Mesodermal cell (in vitro differentiated cells): ENCODE data around the gene ANAPC2.

Experiments used
- H3K27ac ChIP-seq: 2 replicates; pipeline ENCODE4 v1.7.0; 2013; ENCODE audit warnings: mild to moderate bottlenecking, low read depth, low read length, moderate library complexity; ENCODE audit not compliant: severe bottlenecking
- H3K36me3 ChIP-seq: 2 replicates; pipeline ENCODE4 v1.7.1; 2013; ENCODE audit warnings: mild to moderate bottlenecking, low read length, moderate library complexity; ENCODE audit not compliant: control insufficient read depth, insufficient read depth
- H3K4me1 ChIP-seq: one replicate; pipeline ENCODE4 v1.7.1; 2013; ENCODE audit warnings: mild to moderate bottlenecking, low read length; ENCODE audit not compliant: insufficient read depth, control insufficient read depth, poor library complexity, severe bottlenecking
- H3K4me3 ChIP-seq: 2 replicates; pipeline ENCODE4 v1.7.0; 2013; ENCODE audit warnings: low read length, control low read depth, mild to moderate bottlenecking; ENCODE audit not compliant: insufficient read depth, poor library complexity, severe bottlenecking; ENCODE audit errors: extremely low read depth
- H3K9me3 ChIP-seq: 2 replicates; pipeline ENCODE4 v1.7.1; 2013; ENCODE audit warnings: mild to moderate bottlenecking, low read length, moderate library complexity; ENCODE audit not compliant: control insufficient read depth
- WGBS, 2 experiments: methylation state at CpG; one replicate each; pipeline ENCODE4 v1.1.5; 2013; ENCODE audit warnings: missing lambda C conversion rate in 2 of 2; ENCODE audit not compliant: insufficient coverage in 2 of 2; 5-methylcytosine and 5-hydroxymethylcytosine counted together

Gene ANAPC2

DNA sequence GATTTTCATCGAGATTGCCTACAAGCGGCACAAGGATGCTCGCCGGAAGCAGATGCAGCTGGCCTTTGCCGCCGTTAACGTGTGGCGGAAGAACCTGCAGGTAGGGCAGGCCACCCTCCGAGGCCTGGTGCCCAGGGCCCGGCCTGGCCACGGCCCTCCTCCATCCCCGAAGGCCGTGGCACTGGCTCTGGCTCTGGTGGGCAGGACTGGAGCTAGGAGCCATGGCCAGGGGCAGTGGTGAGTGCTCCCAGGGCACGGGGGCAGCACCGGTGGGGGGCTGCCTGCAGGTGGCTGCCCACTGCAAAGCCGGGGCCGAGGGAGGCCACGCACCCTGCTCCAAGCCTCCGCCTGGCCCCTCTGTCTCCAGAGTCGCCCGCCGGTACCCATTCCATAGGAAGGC lies 24.6 kb downstream of the ANAPC2 start:
- no peak overlapping the region for H3K27ac ChIP-seq
- no peak overlapping the region for H3K4me3 ChIP-seq
- no peaks in the 10 kb centered on the region for H3K9me3 ChIP-seq
- no peaks in the 10 kb centered on the region for H3K36me3 ChIP-seq
- H3K4me1 ChIP-seq = no peaks in the 10 kb centered on the region
- 89 to 91% methylated on average over 22 of the region's 22 CpGs for WGBS, 2 experiments

DNA sequence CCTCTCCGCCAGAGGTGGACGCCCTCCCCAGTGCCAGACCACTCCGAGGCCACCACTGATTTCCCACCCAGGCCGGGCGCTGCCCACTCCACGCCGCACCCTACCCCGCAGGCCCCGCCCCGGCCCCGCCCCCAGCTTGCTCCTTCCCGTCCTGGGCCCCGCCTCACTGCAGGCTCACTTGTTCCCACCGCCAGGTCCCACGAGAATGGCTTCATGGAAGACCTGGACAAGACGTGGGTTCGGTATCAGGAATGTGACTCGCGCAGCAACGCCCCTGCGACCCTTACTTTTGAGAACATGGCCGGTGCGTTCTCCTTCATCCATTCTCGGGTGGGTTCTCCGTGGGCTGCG lies 25.0 kb downstream of the ANAPC2 start:
- WGBS, 2 experiments = 39 to 54% methylated on average over 16 to 22 of the region's 26 CpGs
- Histone ChIP-seq H3K9me3 (no peaks in the 10 kb centered on the region), H3K4me1 (no peaks in the 10 kb centered on the region), H3K4me3 (peak overlapping the region; percentile 24), H3K27ac (no peak overlapping the region), H3K36me3 (no peaks in the 10 kb centered on the region)

DNA sequence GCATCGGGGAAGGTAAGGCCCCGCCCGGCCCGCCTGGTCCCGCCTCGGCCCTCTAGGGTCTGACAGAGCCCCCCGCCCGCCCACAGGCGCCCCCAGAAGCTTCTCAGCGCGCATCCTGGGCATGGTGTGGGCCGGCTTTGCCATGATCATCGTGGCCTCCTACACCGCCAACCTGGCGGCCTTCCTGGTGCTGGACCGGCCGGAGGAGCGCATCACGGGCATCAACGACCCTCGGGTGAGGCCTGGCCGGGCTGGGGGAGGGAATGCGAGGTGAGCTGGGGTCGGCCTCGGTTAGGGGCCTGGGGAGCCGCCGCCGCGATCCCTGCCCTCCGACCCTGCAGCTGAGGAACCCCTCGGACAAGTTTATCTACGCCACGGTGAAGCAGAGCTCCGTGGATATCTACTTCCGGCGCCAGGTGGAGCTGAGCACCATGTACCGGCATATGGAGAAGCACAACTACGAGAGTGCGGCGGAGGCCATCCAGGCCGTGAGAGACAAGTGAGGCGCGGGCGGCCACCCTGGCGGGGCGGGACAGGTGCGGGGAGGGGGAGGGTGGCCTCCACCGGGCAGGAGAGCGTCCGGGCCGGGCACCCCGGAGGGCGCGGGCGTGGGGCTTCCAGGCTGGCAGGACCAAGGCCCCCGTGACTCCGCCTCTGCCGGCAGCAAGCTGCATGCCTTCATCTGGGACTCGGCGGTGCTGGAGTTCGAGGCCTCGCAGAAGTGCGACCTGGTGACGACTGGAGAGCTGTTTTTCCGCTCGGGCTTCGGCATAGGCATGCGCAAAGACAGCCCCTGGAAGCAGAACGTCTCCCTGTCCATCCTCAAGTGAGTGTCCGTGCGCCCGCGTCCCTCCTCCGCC lies 25.6 kb downstream of the ANAPC2 start:
- H3K27ac ChIP-seq = no peak overlapping the region
- no peaks in the 10 kb centered on the region for H3K4me1 ChIP-seq
- H3K9me3 ChIP-seq = no peaks in the 10 kb centered on the region
- 13 to 17% methylated on average over 62 to 64 of the region's 74 CpGs for WGBS, 2 experiments
- no peaks in the 10 kb centered on the region for H3K36me3 ChIP-seq
- H3K4me3 ChIP-seq = peak overlapping the region; percentile 24

DNA sequence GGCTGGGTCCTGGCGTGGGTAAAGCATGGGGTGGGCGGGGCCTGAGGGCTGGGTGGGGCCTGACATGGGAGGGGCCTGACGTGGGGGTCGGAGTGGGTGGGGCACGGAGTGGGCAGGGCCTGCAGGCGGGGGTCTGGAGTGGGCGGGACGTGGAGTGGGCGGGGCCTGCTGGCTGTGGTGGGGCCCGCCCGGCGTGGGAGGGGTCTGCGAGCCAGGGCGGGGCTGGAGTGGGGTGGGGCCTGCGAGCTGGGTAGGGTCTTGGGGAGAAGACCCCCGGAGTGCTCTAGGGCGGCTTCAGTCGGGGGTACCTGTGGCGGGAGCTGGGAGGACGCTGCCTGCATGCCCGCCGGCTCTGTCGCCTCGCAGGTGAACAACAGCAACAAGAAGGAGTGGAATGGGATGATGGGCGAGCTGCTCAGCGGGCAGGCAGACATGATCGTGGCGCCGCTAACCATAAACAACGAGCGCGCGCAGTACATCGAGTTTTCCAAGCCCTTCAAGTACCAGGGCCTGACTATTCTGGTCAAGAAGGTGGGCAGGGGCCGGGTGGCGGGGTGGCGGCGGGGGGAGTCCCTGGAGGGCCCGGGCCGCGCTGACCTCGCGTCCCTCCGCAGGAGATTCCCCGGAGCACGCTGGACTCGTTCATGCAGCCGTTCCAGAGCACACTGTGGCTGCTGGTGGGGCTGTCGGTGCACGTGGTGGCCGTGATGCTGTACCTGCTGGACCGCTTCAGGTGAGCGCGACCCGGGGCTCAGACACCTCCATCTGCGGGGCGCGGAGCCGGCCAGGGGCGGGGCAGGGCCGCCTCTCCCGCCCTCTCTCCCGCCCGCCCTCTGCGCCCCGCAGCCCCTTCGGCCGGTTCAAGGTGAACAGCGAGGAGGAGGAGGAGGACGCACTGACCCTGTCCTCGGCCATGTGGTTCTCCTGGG lies 26.5 kb downstream of the ANAPC2 start:
- no peaks in the 10 kb centered on the region for H3K4me1 ChIP-seq
- H3K27ac ChIP-seq = no peak overlapping the region
- WGBS, 2 experiments = 24% methylated on average over 38 to 55 of the region's 71 CpGs

DNA sequence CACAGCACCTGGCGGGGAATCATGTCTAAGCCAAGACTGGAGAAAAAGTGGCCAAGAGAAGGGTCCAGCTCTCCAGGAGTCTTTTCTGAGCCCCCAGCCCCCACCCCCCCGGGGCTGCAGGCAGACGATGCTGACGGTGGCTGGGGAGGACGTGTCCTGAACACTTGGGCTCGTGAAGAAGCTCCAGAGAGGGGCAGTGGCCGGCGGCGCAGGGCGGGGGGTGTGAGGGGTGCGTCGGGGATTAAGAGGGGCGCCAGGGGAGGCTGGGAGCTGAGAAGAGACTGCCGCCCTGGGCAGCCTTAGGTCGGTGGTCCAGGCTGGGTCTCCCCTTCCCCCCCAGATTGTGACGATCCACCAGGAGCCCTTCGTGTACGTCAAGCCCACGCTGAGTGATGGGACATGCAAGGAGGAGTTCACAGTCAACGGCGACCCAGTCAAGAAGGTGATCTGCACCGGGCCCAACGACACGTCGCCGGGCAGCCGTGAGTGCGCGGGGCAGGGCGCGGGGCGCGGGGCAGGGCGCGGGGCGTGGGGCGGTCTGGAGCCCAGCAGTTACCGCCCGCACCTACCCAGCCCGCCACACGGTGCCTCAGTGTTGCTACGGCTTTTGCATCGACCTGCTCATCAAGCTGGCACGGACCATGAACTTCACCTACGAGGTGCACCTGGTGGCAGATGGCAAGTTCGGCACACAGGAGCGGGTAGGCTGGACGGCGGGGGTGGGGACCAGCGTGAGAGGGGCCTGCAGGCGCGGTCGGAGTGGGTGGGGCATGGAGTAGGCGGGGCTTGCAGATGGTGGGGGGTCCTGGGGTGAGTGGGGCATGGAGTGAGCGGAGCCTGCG lies 27.4 kb downstream of the ANAPC2 start:
- H3K36me3 ChIP-seq = no peaks in the 10 kb centered on the region
- 58 to 61% methylated on average over 39 to 52 of the region's 56 CpGs for WGBS, 2 experiments

More for the DNA sequence above, 26.5 kb downstream of the ANAPC2 start:
- Histone ChIP-seq H3K36me3 (no peaks in the 10 kb centered on the region), H3K9me3 (no peaks in the 10 kb centered on the region), H3K4me3 (no peak overlapping the region)

DNA sequence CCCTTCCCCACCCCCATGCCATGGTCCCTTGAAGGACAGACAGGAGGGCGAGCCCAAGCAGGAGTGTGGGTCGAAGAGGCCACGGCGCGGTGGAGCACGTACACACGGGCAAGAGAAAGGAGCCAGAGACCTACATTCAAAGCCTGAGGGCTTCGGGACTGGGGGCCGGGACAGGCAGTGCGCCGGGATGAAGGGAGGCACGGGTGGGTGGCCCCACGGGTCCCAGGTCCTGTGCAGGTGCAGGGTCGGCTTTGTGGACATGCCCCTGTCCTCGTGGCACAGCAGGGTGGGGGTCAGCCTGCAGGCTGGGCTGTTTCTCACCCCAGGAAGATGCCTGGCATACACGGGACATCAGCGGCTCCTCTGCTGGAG lies 28.3 kb downstream of the ANAPC2 start:
- WGBS, 2 experiments = 69 to 72% methylated on average over 14 to 15 of the region's 17 CpGs
- Histone ChIP-seq H3K4me1 (no peaks in the 10 kb centered on the region), H3K9me3 (no peaks in the 10 kb centered on the region), H3K27ac (no peak overlapping the region), H3K4me3 (no peak overlapping the region), H3K36me3 (no peaks in the 10 kb centered on the region)

More for the DNA sequence above, 27.4 kb downstream of the ANAPC2 start:
- H3K4me3 ChIP-seq = no peak overlapping the region
- H3K4me1 ChIP-seq = no peaks in the 10 kb centered on the region
- no peaks in the 10 kb centered on the region for H3K9me3 ChIP-seq
- no peak overlapping the region for H3K27ac ChIP-seq

DNA sequence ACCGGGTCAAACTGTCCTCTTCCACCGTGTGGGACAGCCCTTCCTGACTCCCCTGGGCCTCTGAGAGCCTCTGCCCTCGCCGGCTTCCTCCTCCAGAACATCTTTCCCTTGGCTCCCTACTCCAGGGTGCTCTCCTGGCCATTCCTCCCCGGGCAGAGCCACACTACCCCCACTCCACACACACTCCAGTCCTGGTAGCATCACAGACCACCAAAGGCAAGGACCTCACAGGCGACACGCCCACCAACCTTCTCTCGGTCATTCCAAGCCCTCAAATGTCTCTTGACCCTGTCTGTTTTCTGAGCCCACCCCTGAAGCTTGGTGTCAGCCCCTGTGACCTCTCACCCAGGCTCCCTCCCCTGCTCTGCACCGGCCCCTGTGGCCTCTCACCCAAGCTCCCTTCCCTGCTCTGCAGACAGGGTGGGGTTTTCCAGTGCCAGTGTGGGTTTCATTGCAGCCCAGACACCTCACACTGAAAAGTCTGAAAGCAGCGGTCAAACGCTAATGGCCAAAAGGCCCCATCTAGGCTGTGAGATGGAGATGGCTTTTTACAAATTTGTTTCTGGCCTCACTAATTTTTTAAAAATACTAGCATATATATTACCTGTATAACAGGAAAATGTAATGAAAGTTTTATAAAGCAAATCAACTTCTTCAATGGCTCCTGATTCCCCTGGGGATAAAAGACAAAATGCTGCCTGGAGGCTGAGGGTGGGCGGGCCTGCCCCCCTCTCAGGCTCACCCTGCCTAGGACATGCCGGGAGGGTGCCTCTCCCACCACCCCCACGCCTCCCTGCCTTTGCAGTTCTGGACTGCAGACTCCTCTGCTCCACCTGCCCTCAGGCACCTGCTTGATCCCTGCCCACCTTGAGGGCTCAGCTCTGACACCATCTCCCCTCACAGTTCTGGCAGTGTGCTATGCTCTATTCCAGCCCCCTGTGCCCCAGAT lies 29.0 kb downstream of the ANAPC2 start:
- no peak overlapping the region for H3K4me3 ChIP-seq
- WGBS, 2 experiments = 38 to 46% methylated on average over 9 to 11 of the region's 14 CpGs
- no peaks in the 10 kb centered on the region for H3K9me3 ChIP-seq

DNA sequence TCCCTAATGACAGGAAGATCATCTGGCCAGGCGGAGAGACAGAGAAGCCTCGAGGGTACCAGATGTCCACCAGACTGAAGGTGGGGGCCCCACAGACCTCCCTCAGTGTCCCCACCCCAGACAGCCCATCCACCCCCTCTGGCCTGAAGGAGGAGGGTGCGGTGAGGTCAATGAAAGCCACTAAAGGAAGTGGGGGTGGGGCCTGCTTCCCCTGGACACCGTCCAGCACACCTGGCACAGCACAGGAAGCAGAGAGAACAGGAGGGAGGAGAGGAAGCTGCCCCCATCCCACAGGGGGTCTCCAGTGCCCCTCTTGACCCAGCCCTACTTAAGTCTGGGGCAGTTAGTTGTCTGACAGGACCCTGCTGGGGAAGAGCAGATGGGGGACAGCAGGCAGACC lies 29.7 kb downstream of the ANAPC2 start:
- H3K36me3 ChIP-seq = no peaks in the 10 kb centered on the region
- no peak overlapping the region for H3K4me3 ChIP-seq
- 40 to 60% methylated on average over 1 of the region's 4 CpGs for WGBS, 2 experiments

More for the DNA sequence above, 29.0 kb downstream of the ANAPC2 start:
- no peaks in the 10 kb centered on the region for H3K36me3 ChIP-seq
- H3K27ac ChIP-seq = no peak overlapping the region
- H3K4me1 ChIP-seq = no peaks in the 10 kb centered on the region

DNA sequence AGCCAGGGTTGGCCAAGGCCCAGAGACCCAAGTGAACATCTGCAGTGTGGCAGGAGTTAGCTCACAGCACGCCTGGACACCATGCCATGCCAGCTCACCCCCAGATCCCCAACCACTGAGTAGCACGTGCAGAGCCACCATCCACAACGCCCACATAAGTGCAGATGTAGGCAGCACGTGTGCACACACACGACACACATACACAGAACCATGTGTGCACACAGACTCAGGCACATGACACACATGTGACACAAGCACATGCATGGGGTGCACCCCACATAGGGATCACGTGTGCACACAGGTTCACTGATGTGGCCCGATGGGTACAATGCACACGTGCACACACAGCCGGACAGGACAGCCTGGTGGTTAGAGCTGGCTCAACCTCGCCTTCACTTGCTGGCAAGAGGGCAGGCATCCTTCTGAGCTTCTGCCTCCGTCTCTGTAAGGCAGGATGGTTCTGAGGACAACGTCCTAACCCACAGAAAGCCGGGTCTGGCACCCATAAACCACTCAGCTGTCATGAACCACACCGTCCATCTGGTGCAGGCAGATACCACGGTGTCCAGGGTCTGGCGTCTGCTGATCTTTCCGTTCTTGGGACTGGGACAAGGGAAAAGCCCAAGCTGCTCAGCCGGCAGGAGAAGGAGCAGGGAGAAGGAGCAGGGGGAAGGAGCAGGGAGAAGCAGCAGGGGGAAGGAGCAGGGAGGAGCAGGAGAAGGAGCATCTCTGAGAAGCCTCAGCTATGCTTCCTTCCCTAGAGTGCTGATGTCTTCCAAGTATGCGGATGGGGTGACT lies 30.5 kb downstream of the ANAPC2 start:
- Histone ChIP-seq H3K27ac (no peak overlapping the region), H3K4me3 (no peak overlapping the region), H3K4me1 (no peaks in the 10 kb centered on the region), H3K36me3 (no peaks in the 10 kb centered on the region), H3K9me3 (no peaks in the 10 kb centered on the region)
- WGBS, 2 experiments = 68 to 73% methylated on average over 14 to 15 of the region's 19 CpGs

More for the DNA sequence above, 29.7 kb downstream of the ANAPC2 start:
- Histone ChIP-seq H3K9me3 (no peaks in the 10 kb centered on the region), H3K4me1 (no peaks in the 10 kb centered on the region), H3K27ac (no peak overlapping the region)
